ENCODE data around the gene HES7. TPM values are rescaled to one million over a fixed set of nuclear protein-coding genes. Genes with fewer than 3 reads are reported as not detected.
A peak's percentile ranks its signal among the peaks of the same experiment; 100 is the strongest.

HES7 gene
- total and polyA plus RNA-seq, 9 of the 15 experiments (the other 6 are each of a cell fraction or from before 2014, with no cell fraction given): 0.03 to 1.7 (median 0.14) TPM; not detected in 1

GRCh38 chr17:8158267-8159031, 34.5 kb upstream of the HES7 start:
- FAIRE-seq (peak; percentile 89), ATAC-seq (peak; percentile 47)
- no peak overlapping the region for H3K4me3 ChIP-seq
- TF ChIP-seq RAD21 (CRISPR knock-in tag; conservative IDR thresholded peaks at IDR 0.05 in 1 of 2, IDR thresholded peaks at IDR 0.05 in 1 of 2) (peak; percentile 44 to 65), SPI1 (IDR thresholded peaks at IDR 0.05; ENCODE audit: borderline replicate concordance, low read depth, low read length) (peak; percentile 61), MYNN (IDR thresholded peaks at IDR 0.05) (peak; percentile 52; the same call in 1 of the 2 replicates), MYNN (CRISPR knock-in tag; IDR thresholded peaks at IDR 0.05) (no peak), SREBF1 (IDR thresholded peaks at IDR 0.05; ENCODE audit: borderline replicate concordance, low read depth, low read length) (no peak), POLR2A (conservative IDR thresholded peaks at IDR 0.05) (0 out of 2 replicates have a peak, but pooled peaks have one; percentile 25), SMC3 (conservative IDR thresholded peaks at IDR 0.05; ENCODE audit: insufficient read depth, low read depth, low read length) (peak; percentile 42; the same call in 1 of the 2 replicates), ZNF384 (IDR thresholded peaks at IDR 0.05; ENCODE audit: low read depth, low read length) (0 out of 2 replicates have a peak, but pooled peaks have one; percentile 25)
- TF ChIP-seq, protein P1, sequence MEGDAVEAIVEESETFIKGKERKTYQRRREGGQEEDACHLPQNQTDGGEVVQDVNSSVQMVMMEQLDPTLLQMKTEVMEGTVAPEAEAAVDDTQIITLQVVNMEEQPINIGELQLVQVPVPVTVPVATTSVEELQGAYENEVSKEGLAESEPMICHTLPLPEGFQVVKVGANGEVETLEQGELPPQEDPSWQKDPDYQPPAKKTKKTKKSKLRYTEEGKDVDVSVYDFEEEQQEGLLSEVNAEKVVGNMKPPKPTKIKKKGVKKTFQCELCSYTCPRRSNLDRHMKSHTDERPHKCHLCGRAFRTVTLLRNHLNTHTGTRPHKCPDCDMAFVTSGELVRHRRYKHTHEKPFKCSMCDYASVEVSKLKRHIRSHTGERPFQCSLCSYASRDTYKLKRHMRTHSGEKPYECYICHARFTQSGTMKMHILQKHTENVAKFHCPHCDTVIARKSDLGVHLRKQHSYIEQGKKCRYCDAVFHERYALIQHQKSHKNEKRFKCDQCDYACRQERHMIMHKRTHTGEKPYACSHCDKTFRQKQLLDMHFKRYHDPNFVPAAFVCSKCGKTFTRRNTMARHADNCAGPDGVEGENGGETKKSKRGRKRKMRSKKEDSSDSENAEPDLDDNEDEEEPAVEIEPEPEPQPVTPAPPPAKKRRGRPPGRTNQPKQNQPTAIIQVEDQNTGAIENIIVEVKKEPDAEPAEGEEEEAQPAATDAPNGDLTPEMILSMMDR (IDR thresholded peaks at IDR 0.05 in 2 of 3, conservative IDR thresholded peaks at IDR 0.05 in 1 of 3; ENCODE audit: insufficient read depth in 2 of 3, low read depth in 1 of 3, low read length in 3 of 3): peak; percentile 73 to 80 (median 79)
- TF ChIP-seq, protein P2, sequence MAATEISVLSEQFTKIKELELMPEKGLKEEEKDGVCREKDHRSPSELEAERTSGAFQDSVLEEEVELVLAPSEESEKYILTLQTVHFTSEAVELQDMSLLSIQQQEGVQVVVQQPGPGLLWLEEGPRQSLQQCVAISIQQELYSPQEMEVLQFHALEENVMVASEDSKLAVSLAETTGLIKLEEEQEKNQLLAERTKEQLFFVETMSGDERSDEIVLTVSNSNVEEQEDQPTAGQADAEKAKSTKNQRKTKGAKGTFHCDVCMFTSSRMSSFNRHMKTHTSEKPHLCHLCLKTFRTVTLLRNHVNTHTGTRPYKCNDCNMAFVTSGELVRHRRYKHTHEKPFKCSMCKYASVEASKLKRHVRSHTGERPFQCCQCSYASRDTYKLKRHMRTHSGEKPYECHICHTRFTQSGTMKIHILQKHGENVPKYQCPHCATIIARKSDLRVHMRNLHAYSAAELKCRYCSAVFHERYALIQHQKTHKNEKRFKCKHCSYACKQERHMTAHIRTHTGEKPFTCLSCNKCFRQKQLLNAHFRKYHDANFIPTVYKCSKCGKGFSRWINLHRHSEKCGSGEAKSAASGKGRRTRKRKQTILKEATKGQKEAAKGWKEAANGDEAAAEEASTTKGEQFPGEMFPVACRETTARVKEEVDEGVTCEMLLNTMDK (IDR thresholded peaks at IDR 0.05; ENCODE audit: borderline replicate concordance, insufficient read depth, low read depth, low read length, poor library complexity, severe bottlenecking): peak; percentile 74

More at GRCh38 chr17:8158267-8159031, 34.5 kb upstream of the HES7 start:
- Histone ChIP-seq H3K9ac (ENCODE audit: insufficient read depth in 1 of 2, low read depth in 2 of 2, low read length in 2 of 2) (peak overlapping the region in 1 of 2 experiments; percentile 48; a peak in 2 of 4 replicates), H3K4me2 (ENCODE audit: insufficient read depth, low read length) (peak overlapping the region; percentile 24), H3K36me3 (ENCODE audit: control insufficient read depth, insufficient read depth, low read length) (peaks cover 29% of the 10 kb centered on the region; the same call in 2 of the 3 replicates), H2AFZ (ENCODE audit: low read depth, low read length) (0 out of 2 replicates have a peak overlapping the region, but pooled peaks have one; percentile 19), H4K20me1 (replicated peaks; ENCODE audit: control insufficient read depth, insufficient read depth, low read length) (0 out of 2 replicates have a peak, but pooled peaks cover 12% of the 10 kb centered on the region), H3K27me3 (ENCODE audit: control insufficient read depth in 2 of 2, insufficient read depth in 2 of 2, low read length in 2 of 2) (no peaks in the 10 kb centered on the region), H3K9me3 (replicated peaks; ENCODE audit: control insufficient read depth, insufficient read depth, low read depth, low read length) (no peaks in the 10 kb centered on the region), H3K27ac (ENCODE audit: extremely low read depth, low read depth, low read length) (peak overlapping the region; percentile 74), H3K9me1 (ENCODE audit: control insufficient read depth, insufficient read depth, low read length) (peaks cover 5% of the 10 kb centered on the region), H3K4me1 (replicated peaks in 1 of 2; ENCODE audit: control insufficient read depth in 2 of 2, insufficient read depth in 2 of 2, low read length in 2 of 2) (peaks cover 40 to 66% of the 10 kb centered on the region in 2 experiments), H3K79me2 (ENCODE audit: control insufficient read depth, insufficient read depth, low read length) (peaks cover 45% of the 10 kb centered on the region)
- intact Hi-C loops (cut with micrococcal nuclease): no loop called here
- DNase-seq (ENCODE audit: extremely low read depth in 1 of 4, low spot score in 3 of 4): peak; percentile 45 to 89 (median 62)
- BruUV-seq (replicated peaks): no TSS peak
- WGBS (ENCODE audit: insufficient coverage, low coverage, missing lambda C conversion rate): 35% methylated on average over 17 of the region's 20 CpGs
- in situ Hi-C loops (cut with MboI): no loop called here
- ChIA-PET POLR2A (interaction anchor here (0.6 to 8.6 kb wide), 3 partner anchors 10 to 13 kb away, joined by 4 to 105 read pairs (median 5); no protein-coding TSS in a partner anchor), CTCF (ENCODE audit: low intra/inter-chr PET ratio) (interaction anchor here (0.6 to 1.1 kb wide), 3 partner anchors 20 to 27 kb away, joined by 3 to 4 read pairs (median 3); no protein-coding TSS in a partner anchor)

Measured in K562 (cell line).